AG04450 (cell line): ENCODE results near the gene TTC7B. TPM values are rescaled to one million over a fixed set of nuclear protein-coding genes. Genes with fewer than 3 reads are reported as not detected.

Experiments
- CTCF ChIA-PET: fragments of 300-600, 350-600 bp; formaldehyde crosslinking; extraction: SDS; loops from one replicate; lab custom pipeline; 2022; ENCODE audit warnings: antibody characterized with exemption, inconsistent platforms; lab: Charles Lee
- POLR2A ChIA-PET: fragments of 350-600 bp; formaldehyde crosslinking; extraction: SDS; loops from one replicate; lab custom pipeline; 2021; ENCODE audit warnings: antibody characterized with exemption, inconsistent platforms; lab: Yijun Ruan, JAX
- DNase-seq: peaks from one replicate; pipeline ENCODE4 v3.0.0-alpha.2; 2011; ENCODE audit warnings: low read depth, low spot score
- H3K27ac ChIP-seq: one replicate; pipeline ENCODE4 v1.5.1; 2012; ENCODE audit warnings: low read depth, low read length, control low read depth
- H3K27me3 ChIP-seq: one replicate; pipeline ENCODE4 v1.6.0; 2012; ENCODE audit warnings: low read length; ENCODE audit not compliant: control insufficient read depth, insufficient read depth
- H3K4me3 ChIP-seq: 2 replicates; pipeline ENCODE4 v1.5.1; 2011; ENCODE audit warnings: mild to moderate bottlenecking, low read depth, low read length, control low read depth
- H3K9me3 ChIP-seq: 2 replicates; pipeline ENCODE4 v1.5.1; 2012; ENCODE audit warnings: low read length; ENCODE audit not compliant: control insufficient read depth, insufficient read depth
- polyA plus RNA-seq: library from polyadenylated mRNA; depleted of rRNA; stranded (reverse); fragments of >200 nt; gene quantifications from 2 replicates; pipeline ENCODE4 v1.2.3, GENCODE V29; 2011
- TF ChIP-seq, protein P1 (sequence below): IDR thresholded peaks from 2 replicates; pipeline ENCODE4 v1.5.1; 2011; ENCODE audit warnings: low read depth, low read length, control low read depth, inconsistent platforms

The TTC7B gene
- polyA plus RNA-seq, 1 experiment, result 36.0 TPM

DNA sequence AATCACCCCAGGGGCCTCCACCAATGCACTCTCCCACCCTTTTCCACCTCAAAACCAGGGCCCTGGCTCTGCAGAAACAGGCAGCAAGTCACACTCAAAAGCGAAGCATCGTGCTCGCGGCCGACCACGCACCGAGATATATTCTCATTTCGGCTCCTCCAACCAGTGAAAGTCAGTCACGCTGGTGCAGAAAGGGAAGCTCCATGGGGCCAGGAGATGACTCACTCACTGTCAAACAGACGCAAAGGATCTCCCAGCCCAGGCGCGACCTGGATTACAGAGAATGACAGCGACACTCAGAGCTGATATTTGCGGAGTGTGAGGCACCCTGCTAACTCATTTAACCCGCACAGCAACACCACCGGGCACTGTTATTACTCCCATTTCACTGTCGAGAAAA lies 245.8 kb downstream of the TTC7B start:
- TF ChIP-seq, protein P1, sequence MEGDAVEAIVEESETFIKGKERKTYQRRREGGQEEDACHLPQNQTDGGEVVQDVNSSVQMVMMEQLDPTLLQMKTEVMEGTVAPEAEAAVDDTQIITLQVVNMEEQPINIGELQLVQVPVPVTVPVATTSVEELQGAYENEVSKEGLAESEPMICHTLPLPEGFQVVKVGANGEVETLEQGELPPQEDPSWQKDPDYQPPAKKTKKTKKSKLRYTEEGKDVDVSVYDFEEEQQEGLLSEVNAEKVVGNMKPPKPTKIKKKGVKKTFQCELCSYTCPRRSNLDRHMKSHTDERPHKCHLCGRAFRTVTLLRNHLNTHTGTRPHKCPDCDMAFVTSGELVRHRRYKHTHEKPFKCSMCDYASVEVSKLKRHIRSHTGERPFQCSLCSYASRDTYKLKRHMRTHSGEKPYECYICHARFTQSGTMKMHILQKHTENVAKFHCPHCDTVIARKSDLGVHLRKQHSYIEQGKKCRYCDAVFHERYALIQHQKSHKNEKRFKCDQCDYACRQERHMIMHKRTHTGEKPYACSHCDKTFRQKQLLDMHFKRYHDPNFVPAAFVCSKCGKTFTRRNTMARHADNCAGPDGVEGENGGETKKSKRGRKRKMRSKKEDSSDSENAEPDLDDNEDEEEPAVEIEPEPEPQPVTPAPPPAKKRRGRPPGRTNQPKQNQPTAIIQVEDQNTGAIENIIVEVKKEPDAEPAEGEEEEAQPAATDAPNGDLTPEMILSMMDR, result no peak

DNA sequence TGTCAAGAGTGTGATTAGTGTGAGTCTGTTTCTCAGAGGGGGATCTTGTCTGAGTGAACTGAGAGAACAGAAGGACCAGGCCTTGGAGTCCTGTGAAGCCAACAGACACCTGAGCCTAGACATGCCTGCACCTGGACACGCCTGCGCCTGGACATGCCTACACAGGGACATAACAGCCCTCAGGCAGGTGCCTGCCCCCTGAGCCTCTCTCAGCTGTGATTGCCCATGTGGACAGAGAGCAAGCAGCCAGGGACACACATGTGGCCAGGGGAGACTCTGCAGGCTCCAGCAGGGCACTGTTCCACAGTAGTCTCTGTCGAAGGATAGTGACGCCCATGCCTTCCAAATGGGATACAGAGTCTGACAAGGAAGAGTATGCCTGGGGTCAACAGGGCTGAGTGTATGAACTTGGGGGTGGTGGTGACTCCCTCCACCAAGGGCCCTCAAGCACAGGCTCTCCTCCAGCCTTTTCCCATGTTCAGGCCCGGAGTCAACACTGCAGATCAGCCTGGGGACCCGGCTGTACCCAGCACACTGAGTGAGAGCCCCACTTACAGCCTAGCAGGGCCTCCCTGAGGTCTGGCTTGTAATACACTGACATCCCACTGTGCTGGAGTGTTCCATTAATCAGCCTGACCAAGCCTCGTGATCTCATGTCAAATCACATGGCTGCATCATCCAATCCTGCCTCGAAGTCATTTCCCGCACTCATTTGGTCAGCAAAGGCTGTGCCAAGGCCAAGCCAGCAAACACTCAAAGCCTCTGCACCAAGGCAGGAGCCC lies 246.4 kb downstream of the TTC7B start:
- Histone ChIP-seq H3K4me3 (no peak overlapping the region), H3K27ac (no peak overlapping the region), H3K27me3 (no peaks in the 10 kb centered on the region), H3K9me3 (0 out of 2 replicates have a peak, but pooled peaks cover 3% of the 10 kb centered on the region)
- ChIA-PET CTCF (no interaction called here), POLR2A (no interaction called here)
- DNase-seq, result no peak
- TF ChIP-seq, protein P1, result no peak

More for the DNA sequence above, 245.8 kb downstream of the TTC7B start:
- ChIA-PET CTCF (no interaction called here), POLR2A (no interaction called here)
- H3K9me3 ChIP-seq, result 0 out of 2 replicates have a peak, but pooled peaks cover 3% of the 10 kb centered on the region
- no peak overlapping the region for H3K4me3 ChIP-seq
- H3K27ac ChIP-seq, result no peak overlapping the region
- no peaks in the 10 kb centered on the region for H3K27me3 ChIP-seq
- no peak for DNase-seq

DNA sequence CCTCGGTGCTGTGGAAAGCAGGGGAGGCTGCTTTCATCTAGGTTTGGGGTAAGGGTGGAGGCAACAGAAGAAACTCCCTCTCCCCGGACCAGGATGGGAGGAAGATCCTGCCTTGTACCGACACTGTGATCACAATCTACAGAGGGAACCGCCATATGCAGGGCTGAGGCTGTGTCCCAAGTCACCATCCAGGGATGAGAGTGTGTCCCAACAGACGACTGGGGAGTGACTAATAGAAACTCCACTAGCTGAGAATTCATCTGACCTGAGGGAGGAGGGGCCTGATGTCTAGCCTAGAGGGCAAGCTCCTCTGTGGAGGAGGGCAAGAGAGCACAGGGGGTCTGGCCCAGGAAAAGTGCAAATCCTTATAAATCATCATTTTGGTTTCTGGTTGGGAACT lies 247.0 kb downstream of the TTC7B start:
- no peak overlapping the region for H3K4me3 ChIP-seq
- ChIA-PET POLR2A (no interaction called here), CTCF (no interaction called here)
- TF ChIP-seq, protein P1, result no peak
- no peaks in the 10 kb centered on the region for H3K27me3 ChIP-seq
- DNase-seq, result no peak
- 0 out of 2 replicates have a peak, but pooled peaks cover 3% of the 10 kb centered on the region for H3K9me3 ChIP-seq
- H3K27ac ChIP-seq, result no peak overlapping the region

DNA sequence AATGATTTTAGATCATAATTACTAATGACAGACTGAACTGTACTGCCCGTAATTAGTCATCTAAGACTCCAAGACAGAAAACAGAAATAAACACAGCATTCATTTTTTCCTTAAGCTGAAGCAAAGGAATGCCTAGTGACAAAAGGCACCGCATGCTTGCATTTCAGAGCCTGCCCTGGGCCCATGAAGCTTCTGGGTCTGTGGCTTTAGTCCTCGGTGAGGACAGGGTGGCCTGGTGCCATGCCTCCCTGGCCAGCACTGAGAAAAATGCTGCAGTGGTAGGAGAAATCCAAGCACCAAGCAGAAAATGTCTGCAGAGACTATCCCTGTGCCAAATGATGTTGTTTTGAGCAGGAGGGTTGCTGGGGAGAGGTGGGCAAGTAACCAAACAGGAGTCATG lies 247.8 kb downstream of the TTC7B start:
- H3K9me3 ChIP-seq, result 0 out of 2 replicates have a peak, but pooled peaks cover 3% of the 10 kb centered on the region
- no peak overlapping the region for H3K27ac ChIP-seq
- POLR2A ChIA-PET, result no interaction called here
- DNase-seq, result no peak
- no peaks in the 10 kb centered on the region for H3K27me3 ChIP-seq
- CTCF ChIA-PET, result no interaction called here
- TF ChIP-seq, protein P1, result no peak
- no peak overlapping the region for H3K4me3 ChIP-seq

DNA sequence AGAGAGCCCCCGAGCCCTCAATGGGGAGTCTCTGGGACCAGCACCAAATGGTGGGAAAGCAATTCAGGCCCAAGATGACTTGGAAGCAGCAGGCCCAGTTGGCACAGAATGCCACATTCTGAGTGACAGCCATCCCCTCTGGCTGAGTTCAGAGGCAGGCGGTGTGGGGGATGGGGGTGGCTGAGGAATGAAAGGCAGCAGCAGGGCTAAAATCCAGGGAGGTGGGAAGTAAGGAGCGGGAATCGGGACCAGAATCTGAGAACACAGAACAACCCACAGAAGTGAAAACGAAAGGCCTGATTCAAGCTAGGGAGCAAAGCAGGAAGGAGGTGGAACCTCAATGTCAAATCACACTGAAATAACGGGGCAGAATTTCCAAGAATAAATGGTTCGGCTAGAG lies 248.2 kb downstream of the TTC7B start:
- Histone ChIP-seq H3K4me3 (no peak overlapping the region), H3K27me3 (no peaks in the 10 kb centered on the region), H3K9me3 (0 out of 2 replicates have a peak, but pooled peaks cover 3% of the 10 kb centered on the region), H3K27ac (no peak overlapping the region)
- TF ChIP-seq, protein P1, result no peak
- ChIA-PET CTCF (no interaction called here), POLR2A (no interaction called here)
- DNase-seq, result no peak
